Esophagus squamous epithelium (tissue), 5 donors: ENCODE results near the gene LIMK1. TPM values are rescaled to one million over a fixed set of nuclear protein-coding genes. Genes with fewer than 3 reads are reported as not detected.

Source experiments
- DNase-seq: peaks from one replicate; lab custom pipeline; 2025; lab: John Stamatoyannopoulos, UW
- H3K27ac ChIP-seq, 4 donors: fragments of 200-600 bp; sonication (generic); one replicate each; pipeline ENCODE4 v1.5.1; 2016 to 2019; ENCODE audit warnings: mild to moderate bottlenecking in 1 of 4
- H3K27me3 ChIP-seq, 4 donors: fragments of 200-600 bp; sonication (generic); 1 replicate in 3 of 4; 2 replicates in 1 of 4; pipeline versions ENCODE4 v1.5.1 to v1.6.0; 2017 to 2021; ENCODE audit warnings: antibody characterized with exemption in 1 of 4
- H3K36me3 ChIP-seq, 3 donors: fragments of 200-600 bp; sonication (generic); one replicate each; pipeline ENCODE4 v1.5.1; 2016 to 2019
- H3K4me1 ChIP-seq, 3 donors: fragments of 200-600 bp; sonication (generic); one replicate each; pipeline ENCODE4 v1.5.1; 2017 to 2019
- H3K4me3 ChIP-seq, 4 donors: fragments of 200-600 bp; sonication (generic); 1 replicate in 3 of 4; 2 replicates in 1 of 4; pipeline ENCODE4 v1.5.1; 2016 to 2019; ENCODE audit warnings: mild to moderate bottlenecking in 2 of 4, moderate library complexity in 1 of 4
- H3K9me3 ChIP-seq, 3 donors: fragments of 200-600 bp; sonication (generic); one replicate each; pipeline ENCODE4 v1.5.1; 2016 to 2019
- CTCF ChIP-seq, 6 experiments: fragments of 450-650 bp in 4 of 6; fragments of 200-600 bp in 2 of 6; sonication (generic) in 2 of 6; IDR thresholded peaks; one replicate each; pipeline ENCODE4 v1.5.1; 2016 to 2019; ENCODE audit warnings: antibody characterized with exemption in 6 of 6, mild to moderate bottlenecking in 4 of 6, moderate library complexity in 4 of 6
- POLR2A ChIP-seq, 4 donors: fragments of 450-650 bp; IDR thresholded peaks; one replicate each; pipeline ENCODE4 v1.6.1; 2017; ENCODE audit warnings: antibody characterized with exemption in 4 of 4, mild to moderate bottlenecking in 4 of 4, moderate library complexity in 3 of 4
- WGBS, 2 donors: methylation state at CpG; one replicate each; pipeline ENCODE4 v1.1.5; 2018; 5-methylcytosine and 5-hydroxymethylcytosine counted together
- intact Hi-C: fragments of 100-400 bp; cut with DNase I; formaldehyde crosslinking; loops from one replicate; pipeline ENCODE4 v1.15.0; 2022
- total RNA-seq, 4 donors: library from RNA; depleted of rRNA; stranded (reverse); fragments of >200 nt; gene quantifications; one replicate each; pipeline ENCODE4 v1.1.0, GENCODE V29; 2016
- donor health status: DM: yes; HTN: yes; CAD: no.

Gene LIMK1
- total RNA-seq, 4 donors from 2014 or later: 8.0 to 13.2 (median 12.2) TPM

GRCh38 chr7:74056096-74056915 lies 27.3 kb upstream of the LIMK1 start:
- TF ChIP-seq POLR2A (IDR thresholded peaks at IDR 0.05) (no peak), CTCF (IDR thresholded peaks at IDR 0.05) (no peak)
- 76 to 88% methylated on average over 7 to 12 of the region's 26 CpGs for WGBS, 2 donors
- Histone ChIP-seq H3K36me3 (peaks cover 0 to 80% (median 5%) of the 10 kb centered on the region in 3 donors), H3K4me3 (no peak overlapping the region), H3K9me3 (no peaks in the 10 kb centered on the region), H3K27me3 (no peaks in the 10 kb centered on the region), H3K27ac (no peak overlapping the region), H3K4me1 (peaks cover 0 to 46% (median 16%) of the 10 kb centered on the region in 3 donors)
- no peak for DNase-seq
- intact Hi-C loops: no loop called here

- Histone ChIP-seq H3K27ac (peak overlapping the region in 1 of 4 donors; percentile 2), H3K4me1 (peaks cover 4 to 50% (median 21%) of the 10 kb centered on the region in 3 donors), H3K36me3 (peaks cover 0 to 75% (median 5%) of the 10 kb centered on the region in 3 donors), H3K27me3 (no peaks in the 10 kb centered on the region), H3K9me3 (no peaks in the 10 kb centered on the region), H3K4me3 (no peak overlapping the region)
- TF ChIP-seq CTCF (IDR thresholded peaks at IDR 0.05): no peak
- no peak for TF ChIP-seq POLR2A (IDR thresholded peaks at IDR 0.05)
- no peak for DNase-seq
- intact Hi-C loops: no loop called here
- 34 to 61% methylated on average over 6 to 8 of the region's 11 CpGs for WGBS, 2 donors
These were observed 26.2 kb upstream of the LIMK1 start for GRCh38 chr7:74057216-74057925.

DNA sequence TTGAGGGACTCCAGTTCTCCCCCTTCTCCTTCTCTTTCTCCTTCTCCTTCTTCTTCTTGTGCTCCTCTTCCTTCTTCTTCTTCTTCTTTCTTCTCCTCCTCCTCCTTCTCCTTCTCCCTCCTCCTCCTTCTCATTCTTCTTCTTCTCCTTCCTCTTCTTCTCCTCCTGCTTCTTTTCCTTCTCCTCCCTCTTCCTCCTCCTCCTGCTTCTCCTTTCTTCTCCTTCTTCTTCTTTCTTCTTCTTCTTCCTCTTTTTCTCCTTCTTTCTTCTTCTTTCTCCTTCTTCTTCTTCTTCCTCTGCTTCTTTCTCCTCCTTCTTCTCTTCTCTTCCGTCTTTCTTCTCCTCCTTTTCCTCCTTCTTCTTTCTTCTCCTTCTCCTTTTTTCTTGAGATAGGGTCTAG lies 25.6 kb upstream of the LIMK1 start:
- intact Hi-C loops: no loop called here
- no peaks in the 10 kb centered on the region for H3K9me3 ChIP-seq
- peaks cover 4 to 56% (median 21%) of the 10 kb centered on the region in 3 donors for H3K4me1 ChIP-seq
- TF ChIP-seq CTCF (IDR thresholded peaks at IDR 0.05): no peak
- TF ChIP-seq POLR2A (IDR thresholded peaks at IDR 0.05): no peak
- H3K4me3 ChIP-seq: no peak overlapping the region
- H3K27ac ChIP-seq: no peak overlapping the region
- H3K27me3 ChIP-seq: no peaks in the 10 kb centered on the region
- peaks cover 0 to 75% (median 5%) of the 10 kb centered on the region in 3 donors for H3K36me3 ChIP-seq
- WGBS, 2 donors: 79 to 80% methylated on average over 1 of the region's 1 CpG
- no peak for DNase-seq

DNA sequence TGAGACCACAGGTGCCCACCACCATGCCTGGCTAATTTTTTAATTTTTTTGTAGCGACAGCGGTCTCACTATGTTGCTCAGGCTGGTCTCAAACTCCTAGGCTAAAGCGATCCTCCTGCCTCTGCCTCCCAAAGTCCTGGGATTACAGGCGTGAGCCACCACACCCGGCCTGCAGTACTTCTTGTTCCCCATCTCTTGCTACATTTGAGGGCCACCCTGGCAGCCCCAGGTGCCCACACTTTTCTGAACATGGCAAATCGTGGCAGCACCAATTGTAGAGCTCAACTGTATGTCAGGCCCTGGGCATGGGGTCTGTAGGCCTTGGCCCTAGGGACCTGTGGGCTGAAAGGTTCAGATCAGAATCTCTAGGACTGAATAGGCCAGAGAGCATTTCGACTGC lies 25.1 kb upstream of the LIMK1 start:
- intact Hi-C loops: no loop called here
- Histone ChIP-seq H3K36me3 (peaks cover 0 to 77% (median 5%) of the 10 kb centered on the region in 3 donors), H3K4me3 (no peak overlapping the region), H3K9me3 (no peaks in the 10 kb centered on the region), H3K4me1 (peaks cover 4 to 59% (median 21%) of the 10 kb centered on the region in 3 donors), H3K27ac (no peak overlapping the region), H3K27me3 (no peaks in the 10 kb centered on the region)
- DNase-seq: no peak
- TF ChIP-seq POLR2A (IDR thresholded peaks at IDR 0.05): no peak
- TF ChIP-seq CTCF (IDR thresholded peaks at IDR 0.05): no peak
- 79 to 86% methylated on average over 6 to 7 of the region's 7 CpGs for whole genome bisulfite sequencing, 2 donors

GRCh38 chr7:74059037-74059436 lies 24.6 kb upstream of the LIMK1 start:
- intact Hi-C loops: no loop called here
- peaks cover 4 to 59% (median 21%) of the 10 kb centered on the region in 3 donors for H3K4me1 ChIP-seq
- 28 to 56% methylated on average over 2 of the region's 2 CpGs for WGBS, 2 donors
- DNase-seq: no peak
- H3K4me3 ChIP-seq: no peak overlapping the region
- TF ChIP-seq CTCF (IDR thresholded peaks at IDR 0.05) (no peak), POLR2A (IDR thresholded peaks at IDR 0.05) (no peak)
- H3K36me3 ChIP-seq: peaks cover 0 to 76% (median 5%) of the 10 kb centered on the region in 3 donors
- H3K27ac ChIP-seq: peak overlapping the region in 2 of 4 donors; percentile 77 to 85
- no peaks in the 10 kb centered on the region for H3K27me3 ChIP-seq
- H3K9me3 ChIP-seq: no peaks in the 10 kb centered on the region
